ENCODE data around the gene LAMB4.
"Not testable (repeated sequence)": the region's sequence is repeated elsewhere in the genome, so short reads cannot be mapped to it uniquely, and the experiment has no call there.

Gene LAMB4

GRCh38 chr7:108048422-108048821 lies 81.7 kb downstream of the LAMB4 start:
- DNase-seq (ENCODE audit: low read depth), result no peak

DNA sequence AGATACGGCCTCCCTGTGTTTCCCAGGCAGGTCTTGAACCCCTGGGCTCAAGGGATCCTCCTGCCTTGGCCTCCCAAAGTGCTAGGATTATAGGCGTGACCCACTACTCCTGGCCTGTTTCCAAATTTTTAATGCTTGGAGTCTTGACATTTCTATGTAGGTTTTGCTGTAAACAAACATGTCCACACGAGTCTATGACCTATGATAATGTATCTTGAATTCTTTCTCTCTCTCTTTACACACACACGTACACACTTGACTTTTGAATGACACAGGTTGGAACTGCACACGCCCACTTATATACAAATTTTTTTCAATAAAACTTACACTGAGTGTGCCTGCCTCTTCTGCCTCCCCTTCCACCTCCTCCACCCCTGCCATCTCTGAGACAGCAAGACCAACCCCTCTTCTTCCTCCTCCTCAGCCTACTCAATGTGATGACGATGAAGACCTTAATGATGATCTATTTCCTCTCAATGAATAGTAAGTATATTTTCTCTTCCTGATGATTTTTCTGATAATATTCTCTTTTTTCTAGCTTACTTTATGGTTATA lies 83.1 kb downstream of the LAMB4 start:
- DNase-seq (ENCODE audit: low read depth), result no peak

- DNase-seq (ENCODE audit: low read depth), result no peak
These were observed 84.5 kb downstream of the LAMB4 start for GRCh38 chr7:108045669-108046068.

DNA sequence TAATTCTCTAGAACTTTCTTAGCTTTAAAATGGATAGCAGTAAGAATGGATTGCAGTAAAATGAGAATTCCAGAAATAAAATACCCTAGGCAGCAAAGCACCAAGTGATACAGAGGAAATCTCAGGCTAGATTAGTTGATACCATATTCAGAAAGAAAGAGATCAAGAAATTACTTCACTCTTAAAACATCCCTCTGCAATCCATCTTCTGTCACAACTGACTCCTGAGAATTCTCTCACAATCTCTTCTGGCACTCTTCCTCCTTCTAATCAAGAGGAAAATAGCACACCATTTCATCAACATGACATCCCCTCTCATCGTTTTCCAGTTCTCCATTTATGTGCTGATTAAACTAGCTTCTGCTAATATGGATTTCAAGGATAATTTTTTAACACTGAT lies 85.0 kb downstream of the LAMB4 start:
- no peak for DNase-seq (ENCODE audit: low read depth)

DNA sequence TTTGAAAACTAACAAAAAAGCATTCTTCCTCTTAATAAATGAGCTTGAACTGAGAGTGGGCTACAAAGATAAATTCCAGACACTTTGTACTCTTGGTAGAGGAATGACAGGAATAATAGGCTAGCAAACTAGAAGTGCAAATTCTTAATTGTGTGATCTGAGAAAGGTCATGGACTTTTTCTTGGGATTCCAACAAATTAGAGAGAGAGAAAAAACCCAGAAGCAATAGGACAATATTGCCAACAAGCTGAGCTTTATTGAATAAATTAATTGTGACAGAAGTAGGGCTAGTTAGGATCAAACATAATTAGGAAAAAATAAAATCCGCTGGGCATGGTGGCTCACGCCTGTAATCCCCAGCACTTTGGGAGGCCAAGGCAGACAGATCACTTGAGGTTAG lies 85.8 kb downstream of the LAMB4 start:
- no peak for DNase-seq (ENCODE audit: low read depth)

DNA sequence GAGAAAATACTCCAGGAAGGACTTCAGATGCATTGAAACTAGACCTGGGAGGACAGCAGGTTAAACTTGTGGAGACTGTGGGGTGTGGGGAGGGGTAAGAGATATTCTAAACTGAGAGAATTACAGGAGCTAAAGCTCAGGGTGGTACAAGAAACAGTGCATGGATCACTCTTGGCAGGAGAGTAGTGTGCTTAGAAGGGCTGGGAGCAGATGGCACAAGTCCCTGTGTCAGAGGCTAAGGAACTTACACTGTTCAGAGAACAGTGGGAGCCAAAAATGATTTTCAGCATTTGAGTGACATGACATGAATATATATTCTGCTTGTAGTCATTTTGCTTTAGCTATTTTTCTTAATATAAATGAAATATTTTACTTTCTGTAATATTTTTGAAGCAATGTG lies 91.2 kb downstream of the LAMB4 start:
- DNase-seq (ENCODE audit: low read depth), result no peak

GRCh38 chr7:108037741-108038140 lies 92.4 kb downstream of the LAMB4 start:
- DNase-seq (ENCODE audit: low read depth), result no peak

DNA sequence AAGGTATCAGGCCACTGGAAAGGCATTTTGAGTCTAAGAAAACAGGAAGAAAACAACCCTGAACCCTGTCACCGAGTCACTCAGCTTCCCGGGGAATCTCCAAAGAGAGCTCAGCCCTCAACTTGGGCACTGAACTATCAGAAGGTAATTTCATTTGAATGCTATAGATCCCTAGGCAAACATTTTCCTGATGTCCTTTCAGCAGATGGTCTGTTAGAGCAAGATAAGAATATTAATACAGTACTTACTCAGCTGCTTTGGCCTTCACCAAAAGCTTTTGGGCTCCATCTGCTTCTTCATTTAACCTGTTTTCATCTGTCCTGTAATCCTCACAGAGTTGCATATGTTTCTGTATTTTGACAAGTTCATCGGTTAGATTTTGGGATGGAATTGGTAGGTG lies 93.0 kb downstream of the LAMB4 start:
- no peak for DNase-seq (ENCODE audit: low read depth)

DNA sequence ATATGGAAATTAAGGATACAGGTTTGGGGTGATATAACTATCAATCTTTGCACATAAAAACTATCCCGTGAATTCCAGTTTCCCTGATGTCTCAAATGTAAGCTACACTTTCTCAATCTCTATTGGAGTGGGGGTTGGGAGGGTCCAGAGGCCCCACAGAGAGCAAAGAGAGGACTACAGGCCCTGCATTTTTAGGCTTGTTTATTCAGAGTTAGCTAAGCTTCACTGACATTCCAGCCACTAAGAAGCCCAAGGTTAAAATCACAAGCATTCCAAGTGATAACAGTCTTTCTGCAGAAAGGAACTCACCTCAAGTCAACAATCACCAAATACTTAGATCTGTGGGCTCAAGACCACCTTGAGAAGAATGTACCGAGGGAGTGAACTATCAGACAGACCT lies 95.6 kb downstream of the LAMB4 start:
- DNase-seq (ENCODE audit: low read depth), result no peak

DNA sequence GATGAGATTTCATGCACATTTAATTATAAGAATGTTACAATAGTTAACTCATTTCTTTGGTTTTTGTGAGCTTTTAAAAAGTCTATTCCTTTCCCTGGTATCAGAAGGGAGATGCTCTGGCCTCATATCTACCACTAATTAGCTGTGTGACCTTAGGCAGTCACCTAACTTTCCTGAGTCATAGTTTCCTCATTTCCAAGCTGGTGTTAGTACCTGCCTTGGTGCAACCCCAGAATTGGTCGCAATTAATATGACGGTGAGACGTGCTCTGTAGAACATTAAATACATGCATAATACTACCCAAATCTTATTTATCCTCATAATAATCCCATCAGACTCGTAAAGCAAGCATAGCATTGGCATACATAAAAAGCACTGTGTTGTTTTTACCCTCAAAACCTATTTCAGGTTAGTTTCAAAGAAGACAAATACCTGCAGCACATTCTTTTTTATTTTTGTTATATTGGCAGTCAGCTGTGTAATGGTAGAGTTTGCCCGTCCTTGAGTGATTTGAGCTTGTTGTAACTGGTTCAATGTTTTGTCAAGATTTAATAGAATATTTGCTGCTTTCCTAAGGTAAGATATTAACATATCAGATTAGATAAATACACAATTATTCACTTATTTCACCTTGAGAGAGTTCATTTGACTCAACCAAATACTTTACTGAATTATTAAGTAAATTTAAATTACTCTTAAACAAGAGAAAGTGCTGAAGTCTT lies 96.2 kb downstream of the LAMB4 start:
- no peak for DNase-seq (ENCODE audit: low read depth)

GRCh38 chr7:108033309-108033708 lies 96.9 kb downstream of the LAMB4 start:
- DNase-seq (ENCODE audit: low read depth), result not testable (repeated sequence)

GRCh38 chr7:108030516-108030915 lies 99.6 kb downstream of the LAMB4 start:
- DNase-seq (ENCODE audit: low read depth), result no peak

DNA sequence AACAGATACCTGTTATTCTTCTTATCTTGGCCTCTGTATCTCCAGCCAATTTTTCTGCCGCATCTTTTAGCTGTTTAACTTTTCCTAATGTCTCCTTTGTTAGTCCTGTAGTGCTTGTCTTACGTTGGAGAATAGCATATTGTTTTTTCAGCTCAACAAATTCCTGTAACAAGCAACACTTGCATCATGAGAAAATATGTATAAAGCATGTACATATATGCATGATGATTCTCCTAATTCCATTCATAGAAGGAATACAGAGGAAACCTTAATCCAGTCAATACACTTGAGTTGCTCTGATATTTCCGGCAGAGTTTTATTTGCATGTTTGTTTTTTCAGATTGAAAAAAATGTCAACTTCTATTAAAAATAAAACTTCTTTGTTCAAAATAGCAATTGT lies 101.1 kb downstream of the LAMB4 start:
- DNase-seq (ENCODE audit: low read depth), result no peak

GRCh38 chr7:108028111-108028510 lies 102.0 kb downstream of the LAMB4 start:
- no peak for DNase-seq (ENCODE audit: low read depth)

DNA sequence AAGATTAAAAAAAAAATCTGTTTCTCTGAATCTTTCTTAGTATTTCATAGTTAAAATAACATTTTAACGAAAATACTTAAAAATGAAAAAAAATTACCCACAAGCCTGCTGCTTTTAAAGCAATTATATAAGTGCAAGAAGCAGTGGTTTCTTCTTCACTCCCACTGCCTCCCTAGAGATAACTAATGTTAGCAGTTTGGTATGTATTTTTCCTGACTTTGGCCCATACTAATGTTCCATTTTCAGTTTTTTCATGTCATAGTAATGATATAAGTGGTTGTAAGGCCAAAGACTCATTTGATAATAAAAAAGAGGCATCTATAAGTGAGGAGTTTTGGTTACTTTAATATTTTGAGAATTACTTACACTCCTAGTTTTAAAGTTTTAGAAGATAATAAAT lies 102.9 kb downstream of the LAMB4 start:
- DNase-seq (ENCODE audit: low read depth), result no peak

GRCh38 chr7:108026647-108027046 lies 103.5 kb downstream of the LAMB4 start:
- no peak for DNase-seq (ENCODE audit: low read depth)

GRCh38 chr7:108026116-108026515 lies 104.0 kb downstream of the LAMB4 start:
- no peak for DNase-seq (ENCODE audit: low read depth)

DNA sequence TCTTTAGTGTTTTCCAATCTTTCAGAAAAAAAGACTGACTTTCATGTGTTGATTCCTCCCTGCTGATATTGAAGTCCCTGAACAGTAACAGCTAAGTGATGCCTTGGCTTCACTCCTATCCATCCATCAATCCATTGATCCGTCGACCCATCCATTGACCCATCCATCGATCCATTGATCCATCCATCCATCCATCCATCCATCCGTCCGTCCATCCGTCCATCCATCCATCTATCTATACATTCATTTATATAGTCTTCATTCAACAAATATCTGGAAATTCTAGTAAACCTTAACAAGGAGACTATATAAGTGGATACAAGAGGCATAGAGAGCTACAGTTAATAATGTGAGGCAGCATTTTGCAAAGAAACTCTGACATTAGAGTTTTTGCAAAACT lies 105.6 kb downstream of the LAMB4 start:
- DNase-seq (ENCODE audit: low read depth), result no peak

- no peak for DNase-seq (ENCODE audit: low read depth)
These were observed 109.6 kb downstream of the LAMB4 start for GRCh38 chr7:108020585-108020984.

DNA sequence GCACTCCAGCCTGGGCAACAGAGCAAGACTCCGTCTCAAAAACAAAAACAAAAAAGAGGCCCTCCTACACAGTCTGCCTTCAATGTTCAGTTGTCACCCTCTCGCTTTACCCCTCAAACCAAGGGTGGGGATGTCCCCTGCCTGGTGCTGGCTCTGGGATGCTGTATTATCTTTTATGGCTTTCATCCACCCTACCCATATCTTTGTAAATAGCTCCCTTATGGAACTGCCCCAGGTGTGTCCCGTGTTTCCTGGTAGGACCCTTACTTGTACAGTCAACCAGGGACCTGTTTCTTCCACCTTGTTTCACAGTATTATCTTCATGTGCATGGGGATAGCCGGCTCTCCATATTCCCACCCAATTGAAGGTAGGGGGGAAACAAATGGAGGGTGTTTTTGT lies 111.5 kb downstream of the LAMB4 start:
- DNase-seq (ENCODE audit: low read depth), result no peak

DNA sequence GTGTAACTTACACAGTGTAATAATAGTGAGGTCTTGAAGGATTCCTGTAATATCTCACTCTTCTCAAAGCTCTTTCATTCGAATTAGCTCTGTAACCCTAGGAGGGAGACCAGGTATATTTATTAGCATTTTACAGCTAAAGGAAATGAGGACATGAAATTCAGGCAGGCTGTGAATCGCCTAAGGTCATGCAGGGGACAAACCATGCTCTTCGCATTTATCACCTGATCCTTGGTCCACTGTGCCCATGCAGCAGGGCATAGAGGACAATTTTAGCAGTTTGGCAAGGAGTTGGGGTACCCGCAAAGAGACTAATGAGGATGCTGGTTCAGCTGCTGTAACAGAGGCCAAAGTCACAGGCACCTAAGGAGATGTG lies 112.4 kb downstream of the LAMB4 start:
- DNase-seq (ENCODE audit: low read depth), result no peak

DNA sequence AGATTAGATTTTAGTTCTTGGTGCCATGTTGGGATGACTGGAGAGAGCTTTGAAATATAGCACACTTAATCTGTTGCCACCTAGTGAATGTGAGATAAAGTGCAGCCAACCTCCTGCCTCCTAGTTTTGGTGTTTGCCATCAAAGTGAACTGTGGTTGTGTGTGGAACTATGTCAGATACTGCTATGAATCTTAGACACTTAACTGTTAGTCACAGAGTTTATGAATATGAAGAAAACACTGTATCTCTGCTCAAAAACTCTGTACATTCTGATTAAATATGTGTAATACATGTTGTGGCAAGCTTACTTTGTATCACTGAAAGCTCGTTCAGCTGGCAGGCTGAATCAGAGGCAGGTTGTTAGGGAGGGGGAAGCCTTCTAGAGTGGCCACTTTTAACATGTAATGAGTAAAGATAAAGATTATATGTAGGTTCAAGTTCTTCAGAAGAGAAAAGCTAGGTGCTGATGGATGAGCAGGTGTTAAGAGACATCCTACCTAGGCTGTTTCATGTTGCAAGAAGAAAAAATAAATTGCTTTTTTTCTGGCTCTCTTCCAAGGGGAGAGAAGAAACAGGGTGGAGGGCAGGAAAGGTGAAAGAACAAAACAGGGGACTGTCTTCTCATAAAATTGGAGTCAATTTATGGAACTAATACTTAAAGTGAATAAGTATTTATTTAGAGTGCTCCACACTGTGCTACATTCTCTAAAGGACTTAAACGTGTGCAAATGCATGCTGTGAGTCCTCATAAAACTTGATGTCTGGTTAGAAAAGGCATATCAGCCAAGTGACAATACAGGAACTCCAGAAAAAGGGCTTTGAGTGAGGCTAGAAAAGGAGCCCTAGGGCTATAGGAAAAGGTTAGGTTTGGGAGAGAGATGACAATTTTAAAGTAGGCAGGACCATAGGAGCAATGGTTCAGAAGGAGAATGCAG lies 113.1 kb downstream of the LAMB4 start:
- DNase-seq (ENCODE audit: low read depth), result no peak

DNA sequence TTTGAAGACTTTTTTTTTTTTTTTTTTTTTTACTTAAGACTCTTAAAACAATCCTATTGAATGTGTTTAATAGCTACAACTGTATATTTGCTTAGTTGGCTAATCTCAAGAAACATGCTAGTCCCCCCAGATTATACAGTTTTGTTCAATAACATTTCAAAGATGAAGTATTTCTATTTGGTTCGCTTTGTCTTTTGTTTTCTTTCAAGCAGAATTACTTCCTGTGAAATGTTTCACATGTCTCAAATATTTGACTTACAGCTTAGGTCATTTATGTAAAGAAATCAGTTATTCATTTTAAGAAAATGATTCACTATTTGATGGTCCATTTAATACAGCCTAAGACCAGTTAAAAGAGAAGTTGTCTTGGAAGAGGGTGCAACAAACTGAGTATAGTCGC lies 114.4 kb downstream of the LAMB4 start:
- DNase-seq (ENCODE audit: low read depth), result no peak
